ENCODE measurements around the gene TMEM240.

Gene TMEM240

GRCh38 chr1:1540090-1540817 is at the start of gene TMEM240:
TSS of gene TMEM240 (minus strand) at chr1:1540624. CDS start at chr1:1540346, 278 bp downstream.
- intact Hi-C loops (cut with DNase I): no loop called here
- peak; percentile 51 to 94 (median 85) for DNase-seq

GRCh38 chr1:1583347-1584010 is 43.1 kb upstream of the TMEM240 start:
- DNase-seq: no peak
- intact Hi-C loops (cut with DNase I): no loop called here

GRCh38 chr1:1582585-1583346 is 42.3 kb upstream of the TMEM240 start:
- intact Hi-C loops (cut with DNase I): no loop called here
- DNase-seq: no peak

- DNase-seq: no peak
- intact Hi-C loops (cut with DNase I): loop anchor here (5.0 kb wide), 1 partner anchor 39 kb away; the partner anchor contains the start of gene MIB2
These were observed 38.0 kb upstream of the TMEM240 start for GRCh38 chr1:1578371-1578940.

GRCh38 chr1:1577367-1578011 is 37.1 kb upstream of the TMEM240 start:
- intact Hi-C loops (cut with DNase I): loop anchor here (5.0 kb wide), 1 partner anchor 40 kb away; the partner anchor contains the start of gene MIB2

GRCh38 chr1:1574721-1575537 is 34.5 kb upstream of the TMEM240 start, which contains the start of gene SSU72:
TSS of gene SSU72 (minus strand) at chr1:1574863. CDS start at chr1:1574557, 306 bp downstream.
- intact Hi-C loops (cut with DNase I): loop anchor here (5.0 kb wide), 1 partner anchor 42 kb away; the partner anchor contains the start of gene MIB2
- DNase-seq: peak; percentile 79 to 97 (median 92)

More at GRCh38 chr1:1577367-1578011, 37.1 kb upstream of the TMEM240 start:
- no peak for DNase-seq

GRCh38 chr1:1573843-1574720 is 33.7 kb upstream of the TMEM240 start:
- DNase-seq: peak in 39 of 42 donors; percentile 32 to 81 (median 59)
- intact Hi-C loops (cut with DNase I): no loop called here

- intact Hi-C loops (cut with DNase I): no loop called here
- no peak for DNase-seq
These were observed 28.9 kb upstream of the TMEM240 start for GRCh38 chr1:1569341-1569740.

- DNase-seq: no peak
- intact Hi-C loops (cut with DNase I): no loop called here
These were observed 27.5 kb upstream of the TMEM240 start for GRCh38 chr1:1567891-1568291.

- peak in 10 of 42 donors; percentile 15 to 57 (median 32) for DNase-seq
- intact Hi-C loops (cut with DNase I): no loop called here
These were observed 26.9 kb upstream of the TMEM240 start for GRCh38 chr1:1567152-1567875.

- no peak for DNase-seq
- intact Hi-C loops (cut with DNase I): no loop called here
These were observed 24.9 kb upstream of the TMEM240 start for GRCh38 chr1:1565340-1565739.

- DNase-seq: no peak
- intact Hi-C loops (cut with DNase I): no loop called here
These were observed 23.8 kb upstream of the TMEM240 start for GRCh38 chr1:1564268-1564667.

- DNase-seq: no peak
- intact Hi-C loops (cut with DNase I): no loop called here
These were observed 23.3 kb upstream of the TMEM240 start for GRCh38 chr1:1563688-1564087.

- no peak for DNase-seq
- intact Hi-C loops (cut with DNase I): no loop called here
These were observed 22.3 kb upstream of the TMEM240 start for GRCh38 chr1:1562556-1563195.

- DNase-seq: no peak
- intact Hi-C loops (cut with DNase I): no loop called here
These were observed 21.5 kb upstream of the TMEM240 start for GRCh38 chr1:1561801-1562470.

All from head of caudate nucleus (tissue), 42 donors.